GM19467 (cell line): Measurements from ENCODE around the gene DDX43.
"Not testable (repeated sequence)": the region's sequence is repeated elsewhere in the genome, so short reads cannot be mapped to it uniquely, and the experiment has no call there.

ENCODE experiments used
- ATAC-seq: cut with Tn5 transposase; IDR thresholded peaks from one replicate; pipeline ENCODE4 v1.9.1; 2021; ENCODE audit warnings: mild to moderate bottlenecking, moderate library complexity; ENCODE audit not compliant: unreplicated experiment

Gene DDX43

DNA sequence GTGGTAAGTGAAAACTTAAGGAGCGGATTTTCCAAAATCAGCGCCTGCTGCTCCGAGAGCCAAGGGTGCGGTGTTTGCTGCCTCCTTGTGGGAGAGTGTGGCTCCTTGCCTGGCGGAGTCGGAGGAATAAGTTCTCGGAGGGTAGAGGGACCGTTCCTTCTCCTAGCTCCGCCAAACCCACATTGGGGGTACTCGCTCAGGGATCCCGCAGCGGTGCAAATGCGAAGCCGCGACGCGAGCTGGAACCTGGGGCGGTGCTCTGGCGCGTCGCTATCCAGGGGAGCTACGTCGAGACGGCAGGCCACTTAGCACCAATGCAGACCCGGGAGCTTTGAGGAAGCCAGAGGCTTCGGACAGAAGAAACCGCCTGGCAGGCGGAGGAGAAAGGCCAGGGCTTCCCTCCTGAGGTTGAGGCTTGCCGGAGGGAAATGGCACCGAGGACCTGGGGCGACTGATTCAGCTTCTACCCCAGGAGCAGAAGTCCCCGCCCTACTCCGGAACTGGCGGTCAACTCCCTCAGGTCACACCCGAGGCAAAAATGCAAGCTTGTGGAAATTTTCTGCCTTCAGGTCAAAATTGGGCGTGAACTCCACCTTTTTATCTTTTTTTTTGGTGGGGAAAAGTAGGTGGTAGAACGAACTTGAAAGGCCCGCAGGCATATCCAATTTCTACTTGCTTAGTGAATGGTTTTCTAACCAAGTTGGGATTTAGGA is 5.7 kb upstream of the DDX43 start:
- no peak for ATAC-seq

DNA sequence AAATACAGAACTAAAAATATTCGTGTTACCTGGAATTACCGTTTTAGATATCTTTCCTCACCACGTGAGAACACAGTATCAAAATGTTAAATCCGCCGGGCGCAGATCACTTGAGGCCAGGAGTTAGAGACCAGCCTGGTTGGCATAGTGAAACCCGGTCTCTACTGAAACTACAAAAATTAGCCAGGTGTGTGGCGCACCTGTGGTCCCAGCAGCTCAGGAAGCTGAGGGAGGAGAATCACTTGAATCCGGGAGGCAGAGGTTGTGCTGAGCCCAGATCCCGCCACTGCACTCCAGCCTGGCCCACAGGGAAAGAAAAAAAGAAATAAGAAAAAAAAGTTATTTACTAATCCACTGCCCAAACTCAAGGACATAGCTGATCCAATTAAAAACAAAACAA is 4.8 kb upstream of the DDX43 start:
- no peak for ATAC-seq

DNA sequence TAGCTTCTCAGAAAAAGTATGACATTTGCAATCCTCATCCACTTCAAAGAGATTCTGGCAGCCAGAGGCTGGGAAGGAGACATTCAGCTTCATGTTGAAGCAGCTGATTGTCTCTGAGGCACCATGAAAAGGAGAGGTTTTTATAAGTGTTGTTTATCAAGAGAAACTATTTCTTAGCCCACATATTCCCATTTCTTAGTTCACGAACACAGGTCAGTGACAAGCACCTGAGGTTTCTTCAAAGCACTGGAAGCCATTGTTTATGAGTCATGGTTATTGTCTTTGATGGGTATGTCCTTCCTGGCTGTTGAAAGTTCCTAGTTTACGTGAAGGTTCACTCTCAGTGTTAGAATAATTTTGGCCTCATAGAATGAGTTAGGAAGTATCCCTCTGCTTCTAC is 3.0 kb upstream of the DDX43 start:
- ATAC-seq = no peak

DNA sequence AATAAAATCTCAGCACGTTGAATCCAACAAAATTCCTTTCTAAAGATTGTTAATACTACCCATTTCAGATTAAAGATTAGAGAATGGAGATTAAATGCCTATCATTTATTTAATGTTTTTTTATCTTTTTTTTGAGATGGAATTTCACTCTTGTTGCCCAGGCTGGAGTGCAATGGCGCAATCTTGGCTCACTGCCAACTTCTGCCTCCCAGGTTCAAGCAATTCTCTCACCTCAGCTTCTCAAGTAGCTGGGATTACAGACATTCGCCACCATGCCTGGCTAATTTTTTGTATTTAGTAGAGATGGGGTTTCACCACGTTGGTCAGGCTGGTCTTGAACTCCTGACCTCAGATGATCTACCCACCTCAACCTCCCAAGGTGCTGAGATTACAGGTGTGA is 2.4 kb upstream of the DDX43 start:
- not testable (repeated sequence) for ATAC-seq

- no peak for ATAC-seq
Observed at GRCh38 chr6:73393278-73393677, 1.4 kb upstream of the DDX43 start.

DNA sequence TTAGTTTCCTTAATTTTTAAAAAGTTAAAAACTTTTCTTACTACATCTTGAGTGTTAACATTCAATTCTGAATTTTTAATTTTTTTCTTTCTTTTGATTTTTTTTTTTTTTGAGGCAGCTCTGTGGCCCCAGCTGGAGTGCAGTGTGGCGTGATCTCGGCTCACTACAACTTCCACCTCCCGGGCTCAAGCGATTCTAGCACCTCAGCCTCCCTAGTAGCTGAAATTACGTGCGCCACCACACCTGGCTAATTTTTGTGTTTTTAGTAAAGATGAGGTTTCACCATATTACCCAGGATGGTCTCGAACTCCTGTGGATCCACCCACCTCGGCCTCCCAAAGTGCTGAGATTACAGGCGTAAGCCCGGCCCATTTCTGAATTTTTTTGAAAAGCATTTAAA is 1.2 kb downstream of the DDX43 start:
- ATAC-seq = no peak

GRCh38 chr6:73400656-73401055 is 6.0 kb downstream of the DDX43 start:
- ATAC-seq = no peak

DNA sequence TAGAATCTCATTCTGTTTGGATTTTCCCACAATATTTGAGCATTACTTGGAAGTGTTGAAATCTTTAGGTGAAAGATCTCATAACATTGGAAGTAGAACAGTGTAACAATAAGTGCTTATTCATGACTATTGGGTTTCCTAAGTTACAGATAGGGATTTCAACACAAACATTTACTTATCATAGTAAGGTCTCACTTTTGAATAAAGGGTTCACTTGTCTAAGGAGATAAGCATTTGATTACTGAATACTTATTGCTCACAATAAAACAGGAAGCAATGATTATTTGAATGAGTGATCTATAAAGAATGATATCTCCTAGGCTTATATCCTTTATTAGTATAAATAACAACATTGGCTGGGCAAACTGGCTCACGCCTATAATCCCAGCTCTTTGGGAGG is 14.8 kb downstream of the DDX43 start:
- ATAC-seq = no peak

GRCh38 chr6:73413102-73413501 is 18.5 kb downstream of the DDX43 start:
- no peak for ATAC-seq

- no peak for ATAC-seq
Observed at GRCh38 chr6:73418081-73418741, 23.6 kb downstream of the DDX43 start.

- no peak for ATAC-seq
Observed at GRCh38 chr6:73421534-73421933, 26.9 kb downstream of the DDX43 start.

GRCh38 chr6:73435236-73435635 is 40.6 kb downstream of the DDX43 start:
- ATAC-seq = no peak

DNA sequence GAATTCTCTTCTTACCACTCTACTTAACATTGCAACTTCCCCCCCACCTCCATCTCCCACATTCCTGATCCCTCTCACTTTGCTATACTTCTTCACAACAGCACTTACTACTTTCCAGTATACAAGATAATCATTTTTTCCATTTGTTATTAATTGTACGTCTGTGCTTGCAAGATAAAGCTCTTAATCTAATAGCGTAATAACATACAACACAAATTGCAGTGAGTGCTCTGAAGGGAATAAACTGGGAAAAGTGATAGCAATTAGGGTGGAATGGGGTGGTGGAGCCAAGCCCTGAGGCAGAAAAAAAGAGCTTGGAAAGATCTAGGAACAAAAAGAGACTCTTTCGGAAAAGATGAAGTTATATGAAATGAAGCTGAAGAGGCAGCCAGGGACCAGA is 48.9 kb downstream of the DDX43 start:
- ATAC-seq = no peak

DNA sequence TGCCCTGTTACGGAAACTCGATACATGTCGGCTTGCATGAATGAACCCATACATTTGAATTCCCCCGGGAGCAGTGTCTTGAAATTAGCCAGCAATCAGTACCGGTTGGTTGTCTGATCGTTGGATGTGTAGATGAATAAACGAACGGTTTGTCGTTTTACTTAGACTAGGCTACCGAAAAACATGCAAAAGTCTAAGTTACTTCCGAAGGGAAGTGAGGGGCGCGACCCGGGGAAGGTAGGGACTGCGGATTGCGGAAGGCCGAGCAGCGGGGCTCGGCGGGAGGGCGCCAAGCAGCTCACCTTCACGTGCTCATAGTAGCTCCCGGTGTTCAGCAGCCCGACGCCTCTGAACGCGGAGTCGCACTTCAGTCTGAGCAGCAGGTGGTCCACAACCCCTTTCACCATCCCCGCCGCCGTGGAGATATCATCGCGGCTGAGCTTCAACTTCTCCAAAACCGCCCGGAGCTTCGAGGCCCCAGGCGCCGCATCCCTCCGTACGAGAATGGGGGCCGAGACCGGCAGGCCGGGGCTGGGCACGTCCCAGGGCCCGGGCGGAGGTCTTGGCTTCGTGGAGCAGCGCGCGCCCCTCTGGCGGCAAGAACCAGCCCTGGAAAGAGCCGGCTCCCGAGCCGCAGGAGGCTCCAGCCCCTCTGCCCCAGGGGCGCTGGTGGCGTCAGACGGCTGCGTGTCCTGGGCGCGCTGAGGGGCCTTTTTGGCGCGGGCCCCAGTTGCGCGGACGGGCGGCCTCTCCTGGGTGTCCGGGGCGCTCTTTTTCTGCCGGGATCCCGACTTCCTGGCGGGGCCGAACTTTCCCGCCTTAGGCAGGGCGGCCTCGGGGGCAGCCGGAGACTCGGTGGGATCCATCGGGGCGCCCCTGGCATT is 56.8 kb downstream of the DDX43 start:
- ATAC-seq = peak; percentile 62

DNA sequence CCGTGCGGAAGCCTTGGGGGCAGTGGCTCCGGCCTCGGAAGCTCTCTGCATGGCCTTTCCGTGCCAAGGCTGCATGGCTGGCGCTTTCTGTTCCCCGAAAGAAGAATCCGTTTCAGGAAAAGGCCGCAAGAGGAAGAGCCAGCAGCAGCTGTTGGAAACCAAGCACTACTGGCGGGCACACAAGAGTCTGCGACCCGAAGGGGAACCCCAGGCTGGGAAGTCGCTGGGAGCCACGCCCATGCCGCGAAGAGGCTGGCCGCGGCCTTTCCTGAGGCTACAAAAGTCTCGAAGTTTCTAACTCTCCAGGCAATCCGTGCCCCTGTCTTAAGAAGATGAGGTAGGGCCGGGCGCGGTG is 57.5 kb downstream of the DDX43 start, which contains the start of gene CGAS:
Gene CGAS, minus strand, starts transcription at position 191 of the 355 bp plus-strand sequence. Its CDS starts 116 bp downstream, at position 75.
- peak; percentile 66 for ATAC-seq

- ATAC-seq = no peak
Observed at GRCh38 chr6:73455865-73456629, 61.4 kb downstream of the DDX43 start.

GRCh38 chr6:73459474-73459873 is 64.8 kb downstream of the DDX43 start:
- ATAC-seq = not testable (repeated sequence)

- ATAC-seq = no peak
Observed at GRCh38 chr6:73460056-73460455, 65.4 kb downstream of the DDX43 start.

DNA sequence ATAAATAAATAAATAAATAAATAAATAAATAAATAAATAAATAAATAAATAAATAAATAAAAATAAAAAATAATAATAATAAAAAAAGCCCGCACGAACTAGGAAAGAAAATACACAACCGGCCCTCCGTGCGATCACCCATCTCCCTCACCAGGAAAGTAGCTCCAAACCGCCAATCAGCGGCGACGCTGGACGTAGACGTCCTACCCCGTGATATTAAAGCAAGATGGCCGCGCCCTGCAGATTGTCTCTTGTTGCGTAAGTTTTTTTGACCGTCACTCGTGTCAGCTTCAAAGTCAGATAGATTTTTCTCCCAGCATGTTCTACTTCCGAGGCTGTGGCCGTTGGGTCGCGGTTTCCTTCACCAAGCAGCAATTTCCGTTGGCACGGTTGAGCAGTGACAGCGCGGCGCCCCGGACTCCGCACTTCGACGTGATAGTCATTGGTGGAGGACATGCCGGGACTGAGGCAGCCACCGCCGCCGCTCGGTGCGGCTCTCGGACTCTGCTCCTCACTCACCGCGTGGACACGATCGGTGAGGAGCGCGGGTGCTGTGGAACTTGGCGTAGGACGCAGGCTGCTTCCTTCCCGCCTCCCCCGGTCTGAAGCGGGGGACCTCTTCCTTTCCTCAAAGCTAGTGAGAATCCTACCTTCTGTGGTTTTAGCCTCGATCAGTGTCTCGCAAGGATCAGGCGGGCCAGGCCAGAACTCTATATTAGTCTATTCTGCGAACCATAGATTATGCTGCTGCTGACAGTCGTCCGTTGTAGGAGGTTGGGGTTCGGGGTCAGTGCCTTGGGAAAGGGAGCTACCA is 67.1 kb downstream of the DDX43 start, which contains the start of gene MTO1:
Gene MTO1, plus strand, starts transcription at position 201 of the 814 bp plus-strand sequence. Its CDS starts 118 bp downstream, at position 319.
- ATAC-seq = peak; percentile 86
